Measurements from ENCODE around the gene FKBP14.

FKBP14 gene

DNA sequence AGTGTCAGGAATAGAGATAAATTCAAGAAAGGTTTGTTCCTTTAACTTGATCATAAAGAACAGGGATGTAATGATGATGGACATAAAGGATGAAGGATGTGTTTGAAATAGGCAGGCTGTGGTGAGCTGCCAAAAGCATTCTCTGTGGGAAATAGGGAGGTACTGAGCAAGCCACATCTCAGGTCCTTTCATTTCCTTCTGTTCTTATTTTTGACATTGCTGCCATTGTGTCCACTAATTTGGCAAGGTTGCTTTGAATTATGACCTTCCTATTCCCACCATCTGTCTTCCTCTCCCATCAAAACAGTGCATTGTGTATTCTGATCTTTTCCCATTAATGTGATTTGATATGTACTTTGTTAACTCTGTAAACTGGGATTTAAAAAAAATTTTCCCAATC lies 46.4 kb downstream of the FKBP14 start:
- Histone ChIP-seq H3K27ac (replicated peaks) (no peak overlapping the region), H3K4me3 (replicated peaks; ENCODE audit: insufficient read depth, low read length) (no peak overlapping the region), H3K27me3 (ENCODE audit: insufficient read depth, poor library complexity, severe bottlenecking) (no peaks in the 10 kb centered on the region)
- DNase-seq (ENCODE audit: low read depth in 1 of 2, low spot score in 1 of 2): no peak
- TF ChIP-seq, protein P1, sequence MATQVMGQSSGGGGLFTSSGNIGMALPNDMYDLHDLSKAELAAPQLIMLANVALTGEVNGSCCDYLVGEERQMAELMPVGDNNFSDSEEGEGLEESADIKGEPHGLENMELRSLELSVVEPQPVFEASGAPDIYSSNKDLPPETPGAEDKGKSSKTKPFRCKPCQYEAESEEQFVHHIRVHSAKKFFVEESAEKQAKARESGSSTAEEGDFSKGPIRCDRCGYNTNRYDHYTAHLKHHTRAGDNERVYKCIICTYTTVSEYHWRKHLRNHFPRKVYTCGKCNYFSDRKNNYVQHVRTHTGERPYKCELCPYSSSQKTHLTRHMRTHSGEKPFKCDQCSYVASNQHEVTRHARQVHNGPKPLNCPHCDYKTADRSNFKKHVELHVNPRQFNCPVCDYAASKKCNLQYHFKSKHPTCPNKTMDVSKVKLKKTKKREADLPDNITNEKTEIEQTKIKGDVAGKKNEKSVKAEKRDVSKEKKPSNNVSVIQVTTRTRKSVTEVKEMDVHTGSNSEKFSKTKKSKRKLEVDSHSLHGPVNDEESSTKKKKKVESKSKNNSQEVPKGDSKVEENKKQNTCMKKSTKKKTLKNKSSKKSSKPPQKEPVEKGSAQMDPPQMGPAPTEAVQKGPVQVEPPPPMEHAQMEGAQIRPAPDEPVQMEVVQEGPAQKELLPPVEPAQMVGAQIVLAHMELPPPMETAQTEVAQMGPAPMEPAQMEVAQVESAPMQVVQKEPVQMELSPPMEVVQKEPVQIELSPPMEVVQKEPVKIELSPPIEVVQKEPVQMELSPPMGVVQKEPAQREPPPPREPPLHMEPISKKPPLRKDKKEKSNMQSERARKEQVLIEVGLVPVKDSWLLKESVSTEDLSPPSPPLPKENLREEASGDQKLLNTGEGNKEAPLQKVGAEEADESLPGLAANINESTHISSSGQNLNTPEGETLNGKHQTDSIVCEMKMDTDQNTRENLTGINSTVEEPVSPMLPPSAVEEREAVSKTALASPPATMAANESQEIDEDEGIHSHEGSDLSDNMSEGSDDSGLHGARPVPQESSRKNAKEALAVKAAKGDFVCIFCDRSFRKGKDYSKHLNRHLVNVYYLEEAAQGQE (IDR thresholded peaks at IDR 0.05; ENCODE audit: insufficient replicate concordance, low read depth): no peak
- TF ChIP-seq GABPA (IDR thresholded peaks at IDR 0.05; ENCODE audit: low read depth) (no peak), SPI1 (IDR thresholded peaks at IDR 0.05; ENCODE audit: borderline replicate concordance, low read depth) (no peak), POLR2AphosphoS5 (IDR thresholded peaks at IDR 0.05; ENCODE audit: low read depth) (no peak)
- TF ChIP-seq, protein P2, sequence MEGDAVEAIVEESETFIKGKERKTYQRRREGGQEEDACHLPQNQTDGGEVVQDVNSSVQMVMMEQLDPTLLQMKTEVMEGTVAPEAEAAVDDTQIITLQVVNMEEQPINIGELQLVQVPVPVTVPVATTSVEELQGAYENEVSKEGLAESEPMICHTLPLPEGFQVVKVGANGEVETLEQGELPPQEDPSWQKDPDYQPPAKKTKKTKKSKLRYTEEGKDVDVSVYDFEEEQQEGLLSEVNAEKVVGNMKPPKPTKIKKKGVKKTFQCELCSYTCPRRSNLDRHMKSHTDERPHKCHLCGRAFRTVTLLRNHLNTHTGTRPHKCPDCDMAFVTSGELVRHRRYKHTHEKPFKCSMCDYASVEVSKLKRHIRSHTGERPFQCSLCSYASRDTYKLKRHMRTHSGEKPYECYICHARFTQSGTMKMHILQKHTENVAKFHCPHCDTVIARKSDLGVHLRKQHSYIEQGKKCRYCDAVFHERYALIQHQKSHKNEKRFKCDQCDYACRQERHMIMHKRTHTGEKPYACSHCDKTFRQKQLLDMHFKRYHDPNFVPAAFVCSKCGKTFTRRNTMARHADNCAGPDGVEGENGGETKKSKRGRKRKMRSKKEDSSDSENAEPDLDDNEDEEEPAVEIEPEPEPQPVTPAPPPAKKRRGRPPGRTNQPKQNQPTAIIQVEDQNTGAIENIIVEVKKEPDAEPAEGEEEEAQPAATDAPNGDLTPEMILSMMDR (IDR thresholded peaks at IDR 0.05; ENCODE audit: insufficient read depth, low read length): no peak

DNA sequence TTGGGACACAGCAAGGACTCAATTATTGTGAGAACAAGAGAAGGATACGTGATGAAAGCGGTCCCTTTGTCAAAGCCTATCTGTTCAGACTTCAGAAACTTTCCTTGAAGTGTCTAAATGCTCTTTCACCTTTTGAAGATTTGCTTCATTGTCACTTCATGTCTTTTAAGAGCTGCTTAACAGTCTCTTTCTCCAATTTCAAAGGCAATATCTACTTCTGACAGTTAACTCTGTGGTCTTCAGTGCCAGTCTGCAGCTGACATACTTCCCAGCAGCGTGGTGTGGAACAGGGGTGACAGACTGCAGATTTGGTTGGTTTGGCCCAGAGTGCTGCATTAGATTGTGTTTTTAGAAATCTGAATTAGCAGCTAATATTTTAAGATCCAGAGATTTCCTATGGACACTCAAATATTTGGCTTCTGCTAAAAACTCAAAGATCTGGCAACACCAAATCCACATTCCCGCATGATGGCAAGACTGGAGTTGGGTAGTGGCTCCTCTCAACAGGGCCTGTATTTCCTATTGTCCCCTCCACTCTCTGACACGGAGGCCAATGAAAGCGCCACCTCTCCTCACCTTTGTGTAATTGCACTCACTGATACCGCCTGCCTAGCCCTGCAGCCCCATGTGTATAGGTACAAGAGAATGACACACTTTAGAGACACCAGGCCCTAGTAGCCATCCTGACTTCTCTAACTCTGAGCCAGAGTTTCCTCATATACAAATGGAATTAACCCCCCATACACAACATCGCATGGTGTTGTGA lies 48.4 kb downstream of the FKBP14 start:
- DNase-seq (ENCODE audit: low read depth in 1 of 2, low spot score in 1 of 2): no peak
- Histone ChIP-seq H3K27ac (replicated peaks) (no peak overlapping the region), H3K4me3 (replicated peaks; ENCODE audit: insufficient read depth, low read length) (no peak overlapping the region), H3K27me3 (ENCODE audit: insufficient read depth, poor library complexity, severe bottlenecking) (no peaks in the 10 kb centered on the region)
- TF ChIP-seq POLR2AphosphoS5 (IDR thresholded peaks at IDR 0.05; ENCODE audit: low read depth) (no peak), SPI1 (IDR thresholded peaks at IDR 0.05; ENCODE audit: borderline replicate concordance, low read depth) (no peak), GABPA (IDR thresholded peaks at IDR 0.05; ENCODE audit: low read depth) (no peak)
- TF ChIP-seq, protein P1 (IDR thresholded peaks at IDR 0.05; ENCODE audit: insufficient replicate concordance, low read depth): no peak
- TF ChIP-seq, protein P2 (IDR thresholded peaks at IDR 0.05; ENCODE audit: insufficient read depth, low read length): no peak

DNA sequence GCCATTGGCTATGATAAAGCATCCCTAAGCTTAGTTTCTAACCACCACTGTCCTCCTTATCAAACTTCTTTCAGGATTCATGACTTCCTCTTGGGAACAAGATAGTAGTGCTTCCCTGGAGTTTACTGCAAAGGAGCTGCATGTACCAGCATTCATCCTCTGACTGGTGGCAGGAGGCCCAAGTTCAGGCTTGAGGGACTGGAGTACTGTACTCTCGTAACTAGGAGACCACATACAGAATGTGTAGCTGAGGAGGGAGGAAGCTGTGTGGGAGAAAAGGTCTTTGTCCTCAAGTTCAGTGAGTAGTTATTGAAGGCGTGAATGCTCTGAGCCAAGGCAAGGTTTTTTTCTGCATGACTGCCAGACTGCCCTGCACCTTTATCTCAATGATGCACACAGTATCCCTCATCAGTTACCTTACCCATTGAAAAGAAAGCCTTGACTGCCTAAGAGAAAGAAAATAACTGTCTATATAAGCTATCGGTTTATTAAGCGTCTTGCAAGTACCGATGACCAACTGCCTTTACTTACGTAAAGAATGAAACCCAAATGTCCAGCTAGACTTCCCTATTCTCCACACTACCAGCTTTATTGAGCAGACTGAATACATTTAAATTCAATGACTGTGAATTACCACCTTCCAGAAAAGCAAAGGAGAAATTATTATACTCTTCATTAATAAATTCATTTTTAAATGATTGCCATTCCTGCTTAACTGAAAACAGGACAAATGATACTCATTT lies 49.7 kb downstream of the FKBP14 start:
- no peak for DNase-seq (ENCODE audit: low read depth in 1 of 2, low spot score in 1 of 2)
- TF ChIP-seq, protein P1 (IDR thresholded peaks at IDR 0.05; ENCODE audit: insufficient replicate concordance, low read depth): no peak
- TF ChIP-seq SPI1 (IDR thresholded peaks at IDR 0.05; ENCODE audit: borderline replicate concordance, low read depth) (no peak), GABPA (IDR thresholded peaks at IDR 0.05; ENCODE audit: low read depth) (no peak), POLR2AphosphoS5 (IDR thresholded peaks at IDR 0.05; ENCODE audit: low read depth) (no peak)
- TF ChIP-seq, protein P2 (IDR thresholded peaks at IDR 0.05; ENCODE audit: insufficient read depth, low read length): no peak
- H3K4me3 ChIP-seq (replicated peaks; ENCODE audit: insufficient read depth, low read length): no peak overlapping the region
- no peaks in the 10 kb centered on the region for H3K27me3 ChIP-seq (ENCODE audit: insufficient read depth, poor library complexity, severe bottlenecking)
- no peak overlapping the region for H3K27ac ChIP-seq (replicated peaks)
